GM23338 (cell line): ENCODE data around the gene SCPEP1. TPM values are rescaled to one million over a fixed set of nuclear protein-coding genes. Genes with fewer than 3 reads are reported as not detected.

Source experiments
- ATAC-seq: fragments of 200-7000 bp; cut with Tn5 transposase; 3 replicates; pipeline ENCODE4 v1.9.1; 2020
- DNase-seq: peaks from one replicate; pipeline ENCODE4 v3.0.0-alpha.2; 2015; ENCODE audit warnings: low spot score
- H2AFZ ChIP-seq: fragments of 200-600 bp; sonication (generic); 2 replicates; pipeline ENCODE4 v1.8.0; 2016; ENCODE audit warnings: antibody characterized with exemption, mild to moderate bottlenecking, moderate library complexity
- H3F3A ChIP-seq: fragments of 200-600 bp; sonication (generic); replicated peaks from 2 replicates; pipeline ENCODE4 v1.8.0; 2017; ENCODE audit warnings: antibody characterized with exemption, mixed run types, low read depth
- H3K27ac ChIP-seq: fragments of 200-600 bp; sonication (generic); 2 replicates; pipeline ENCODE4 v1.6.1; 2016; ENCODE audit warnings: low read depth
- H3K27me3 ChIP-seq: fragments of 200-600 bp; sonication (generic); 2 replicates; pipeline ENCODE4 v1.8.0; 2016; ENCODE audit warnings: mild to moderate bottlenecking, mixed run types, moderate library complexity; ENCODE audit not compliant: insufficient read depth
- H3K36me3 ChIP-seq: fragments of 200-600 bp; sonication (generic); 2 replicates; pipeline ENCODE4 v1.8.0; 2016; ENCODE audit warnings: mild to moderate bottlenecking; ENCODE audit not compliant: insufficient read depth
- H3K4me1 ChIP-seq: fragments of 200-600 bp; sonication (generic); 2 replicates; pipeline ENCODE4 v1.8.0; 2016; ENCODE audit warnings: mild to moderate bottlenecking, moderate library complexity; ENCODE audit not compliant: insufficient read depth
- H3K4me2 ChIP-seq: fragments of 200-600 bp; sonication (generic); 2 replicates; pipeline ENCODE4 v1.7.1; 2017; ENCODE audit warnings: mixed run types
- H3K4me3 ChIP-seq: fragments of 200-600 bp; sonication (generic); 2 replicates; pipeline ENCODE4 v1.6.1; 2016; ENCODE audit warnings: mixed run types
- H3K79me2 ChIP-seq: fragments of 200-600 bp; sonication (generic); replicated peaks from 2 replicates; pipeline ENCODE4 v1.8.0; 2017; ENCODE audit warnings: mild to moderate bottlenecking; ENCODE audit not compliant: insufficient read depth
- H3K9me2 ChIP-seq: fragments of 200-600 bp; sonication (generic); 2 replicates; pipeline ENCODE4 v1.8.0; 2017; ENCODE audit not compliant: insufficient read depth
- H4K20me1 ChIP-seq: fragments of 200-600 bp; sonication (generic); replicated peaks from 2 replicates; pipeline ENCODE4 v1.8.0; 2017; ENCODE audit warnings: mild to moderate bottlenecking; ENCODE audit not compliant: insufficient read depth
- H3K27ac Mint-ChIP-seq: 2 replicates; pipeline ENCODE4 v1.8.0; 2020; ENCODE audit warnings: inconsistent platforms, mild to moderate bottlenecking, moderate library complexity, mixed read lengths
- H3K27me3 Mint-ChIP-seq: 3 replicates; pipeline ENCODE4 v1.8.0; 2022; ENCODE audit warnings: low read depth, mild to moderate bottlenecking, moderate library complexity, mixed read lengths, inconsistent platforms; ENCODE audit not compliant: insufficient read depth, poor library complexity
- H3K36me3 Mint-ChIP-seq: 3 replicates; pipeline ENCODE4 v1.8.0; 2021; ENCODE audit warnings: low read depth, mild to moderate bottlenecking, inconsistent platforms, moderate library complexity, mixed read lengths
- H3K4me1 Mint-ChIP-seq: 3 replicates; pipeline ENCODE4 v1.8.0; 2020; ENCODE audit warnings: mild to moderate bottlenecking, inconsistent platforms, mixed read lengths
- H3K4me3 Mint-ChIP-seq: 3 replicates; pipeline ENCODE4 v1.8.0; 2021; ENCODE audit warnings: moderate library complexity, mild to moderate bottlenecking, inconsistent platforms, mixed read lengths
- H3K9me3 Mint-ChIP-seq: 3 replicates; pipeline ENCODE4 v1.8.0; 2020; ENCODE audit warnings: moderate library complexity, mild to moderate bottlenecking, inconsistent platforms, mixed read lengths
- CREB1 ChIP-seq: fragments of 250-450 bp; sonication (Bioruptor Pico); IDR thresholded peaks from 2 replicates; pipeline ENCODE4 v1.5.0; 2020; ENCODE audit warnings: low read depth, mild to moderate bottlenecking, moderate library complexity
- CTCF ChIP-seq, 2 experiments: fragments of 200-600 bp in 1 of 2; sonication (generic) in 1 of 2; conservative IDR thresholded peaks; 2 replicates each; pipeline versions ENCODE4 v1.5.1 to v1.6.1; 2016 to 2017; ENCODE audit warnings: antibody characterized with exemption in 2 of 2, low read depth in 2 of 2, mild to moderate bottlenecking in 2 of 2, moderate library complexity in 1 of 2
- EZH2 ChIP-seq: fragments of 200-600 bp; sonication (generic); IDR thresholded peaks from one replicate; pipeline ENCODE4 v1.8.0; 2017; ENCODE audit warnings: antibody characterized with exemption, mild to moderate bottlenecking, low read depth; ENCODE audit not compliant: unreplicated experiment
- EZH2phosphoT487 ChIP-seq: fragments of 200-600 bp; sonication (generic); IDR thresholded peaks from one replicate; pipeline ENCODE4 v1.8.1; 2018; ENCODE audit warnings: antibody characterized with exemption; ENCODE audit not compliant: unreplicated experiment
- JUNB ChIP-seq: IDR thresholded peaks from one replicate; pipeline ENCODE4 v1.6.1; 2016; ENCODE audit warnings: antibody characterized with exemption; ENCODE audit not compliant: unreplicated experiment
- NANOG ChIP-seq: IDR thresholded peaks from 2 replicates; pipeline ENCODE4 v1.6.1; 2016; ENCODE audit warnings: antibody characterized with exemption, borderline replicate concordance
- REST ChIP-seq: IDR thresholded peaks from one replicate; pipeline ENCODE4 v1.6.1; 2018; ENCODE audit warnings: antibody characterized with exemption; ENCODE audit not compliant: unreplicated experiment
- STAT1 ChIP-seq: IDR thresholded peaks from one replicate; pipeline ENCODE4 v1.6.1; 2016; ENCODE audit warnings: antibody characterized with exemption; ENCODE audit not compliant: unreplicated experiment
- ZNF114 ChIP-seq: fragments of 250-450 bp; sonication (Bioruptor Pico); IDR thresholded peaks from 2 replicates; pipeline ENCODE4 v1.5.0; 2020; ENCODE audit warnings: mild to moderate bottlenecking, moderate library complexity
- ZNF331 ChIP-seq: fragments of 250-450 bp; sonication (Bioruptor Pico); IDR thresholded peaks from 2 replicates; pipeline ENCODE4 v1.5.0; 2020; ENCODE audit warnings: low read depth, mild to moderate bottlenecking, moderate library complexity
- ZNF462 ChIP-seq: fragments of 250-450 bp; sonication (Bioruptor Pico); IDR thresholded peaks from 2 replicates; pipeline ENCODE4 v1.5.0; 2020; ENCODE audit warnings: mild to moderate bottlenecking, moderate library complexity
- polyA plus RNA-seq: library from polyadenylated mRNA; unstranded; fragments of >200 nt; fragmentation: Nextera tagmentation; extraction: Ambion mirVana; gene quantifications from 2 replicates; pipeline ENCODE4 v1.2.1, GENCODE V29; 2016
- total RNA-seq: library from RNA; depleted of rRNA; stranded (reverse); fragments of >200 nt; shearing (Covaris generic); gene quantifications from 2 replicates; pipeline ENCODE4 v1.2.3, GENCODE V29; 2014

SCPEP1 gene
- total and polyA plus RNA-seq, 2 experiments from 2014 or later = 46.6 to 52.1 TPM

GRCh38 chr17:57001541-57001940 lies 23.6 kb downstream of the SCPEP1 start:
- Histone ChIP-seq H3K27ac (no peak overlapping the region), H2AFZ (no peak overlapping the region), H3K4me3 (no peak overlapping the region), H3K4me2 (no peak overlapping the region), H3K36me3 (peaks cover 4% of the 10 kb centered on the region; the same call in 1 of the 2 replicates), H3F3A (no peaks in the 10 kb centered on the region), H3K27me3 (no peaks in the 10 kb centered on the region), H3K4me1 (no peaks in the 10 kb centered on the region), H4K20me1 (no peaks in the 10 kb centered on the region), H3K9me2 (no peaks in the 10 kb centered on the region), H3K79me2 (no peaks in the 10 kb centered on the region)
- Mint-ChIP-seq H3K27ac (no peak overlapping the region), H3K9me3 (no peaks in the 10 kb centered on the region), H3K4me3 (no peak overlapping the region), H3K36me3 (peaks cover 17% of the 10 kb centered on the region; the same call in 2 of the 3 replicates), H3K4me1 (0 out of 3 replicates have a peak, but pooled peaks cover 4% of the 10 kb centered on the region), H3K27me3 (peaks cover 5% of the 10 kb centered on the region)
- peak; percentile 56; the same call in 2 of the 3 replicates for ATAC-seq
- peak; percentile 30 for DNase-seq
- TF ChIP-seq ZNF114 (CRISPR knock-in tag) (no peak), CTCF (conservative IDR thresholded peaks at IDR 0.05; ENCODE audit: low read depth in 2 of 2) (peak; percentile 24 to 70; a peak in 3 of 4 replicates)

- Histone ChIP-seq H4K20me1 (no peaks in the 10 kb centered on the region), H3K79me2 (no peaks in the 10 kb centered on the region), H2AFZ (no peak overlapping the region), H3F3A (no peaks in the 10 kb centered on the region), H3K27ac (no peak overlapping the region), H3K36me3 (peaks cover 4% of the 10 kb centered on the region), H3K4me1 (no peaks in the 10 kb centered on the region), H3K4me2 (no peak overlapping the region), H3K27me3 (no peaks in the 10 kb centered on the region), H3K4me3 (no peak overlapping the region), H3K9me2 (no peaks in the 10 kb centered on the region)
- no peak for DNase-seq
- H3K4me3 Mint-ChIP-seq = no peak overlapping the region
- H3K36me3 Mint-ChIP-seq = peaks cover 12% of the 10 kb centered on the region; the same call in 2 of the 3 replicates
- ATAC-seq = no peak
- H3K27me3 Mint-ChIP-seq = peaks cover 5% of the 10 kb centered on the region
- H3K9me3 Mint-ChIP-seq = no peaks in the 10 kb centered on the region
- peak overlapping the region; percentile 6; the same call in 1 of the 2 replicates for H3K27ac Mint-ChIP-seq
- 0 out of 3 replicates have a peak, but pooled peaks cover 4% of the 10 kb centered on the region for H3K4me1 Mint-ChIP-seq
- TF ChIP-seq EZH2 (no peak), ZNF331 (CRISPR knock-in tag) (no peak), NANOG (no peak), REST (no peak), ZNF462 (CRISPR knock-in tag) (no peak), STAT1 (no peak), JUNB (no peak), ZNF114 (CRISPR knock-in tag) (no peak), EZH2phosphoT487 (no peak), CREB1 (CRISPR knock-in tag) (no peak)
Observed at GRCh38 chr17:57002904-57003303, 25.0 kb downstream of the SCPEP1 start.
